NCI-H82 treated with DMSO at 0.1 percent for 48 hours (cell line): ENCODE measurements around the gene TSSK6.

Source experiments
- DNase-seq: peaks from one replicate; lab custom pipeline; 2025; ENCODE audit not compliant: unreplicated experiment; lab: John Stamatoyannopoulos, UW

Gene TSSK6

DNA sequence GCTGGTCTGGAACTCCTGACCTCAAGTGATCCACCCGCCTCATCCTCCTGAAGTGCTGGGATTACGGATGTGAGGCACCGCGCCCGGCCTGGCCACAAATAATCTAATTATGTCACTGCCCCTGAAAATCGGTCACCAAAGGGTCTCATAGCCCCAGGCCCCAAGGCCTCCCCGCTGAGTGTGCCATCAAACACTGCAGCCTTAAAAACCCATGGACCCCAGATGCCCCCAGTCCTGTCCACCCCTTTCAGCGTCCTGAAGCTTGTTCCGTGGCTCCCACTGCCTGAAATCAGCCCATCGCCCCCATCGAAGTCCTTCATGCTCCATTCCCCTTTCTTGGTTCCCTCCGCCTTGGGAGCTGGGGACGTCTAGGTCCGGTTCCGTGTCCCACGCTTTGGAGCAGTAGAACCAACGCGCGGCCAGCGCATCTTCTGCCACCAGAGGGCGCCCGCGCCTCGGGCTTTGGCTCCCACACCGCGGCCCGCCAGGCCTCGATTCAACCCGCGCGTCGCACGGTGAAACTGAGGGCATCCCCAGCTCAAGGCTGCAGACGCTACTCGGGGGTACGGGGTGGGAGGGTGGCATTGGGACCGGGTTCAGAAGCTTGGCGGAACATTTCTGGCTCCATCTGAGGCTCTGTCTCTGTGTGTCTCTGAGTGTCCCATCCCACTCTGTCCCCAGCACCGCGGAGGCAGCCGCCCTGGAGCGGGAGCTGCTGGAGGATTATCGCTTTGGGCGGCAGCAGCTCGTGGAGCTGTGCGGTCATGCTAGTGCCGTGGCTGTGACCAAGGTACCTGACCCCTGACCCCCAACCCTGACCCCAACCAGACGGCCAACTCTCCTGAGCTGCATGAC lies 16.8 kb upstream of the TSSK6 start:
- peak; percentile 16 for DNase-seq

- DNase-seq: no peak
Measured at GRCh38 chr19:19530889-19531288, 15.5 kb upstream of the TSSK6 start.

GRCh38 chr19:19530423-19530804 lies 15.1 kb upstream of the TSSK6 start:
- no peak for DNase-seq

- DNase-seq: no peak
Measured at GRCh38 chr19:19529783-19530422, 14.6 kb upstream of the TSSK6 start.

- DNase-seq: no peak
Measured at GRCh38 chr19:19528721-19529490, 13.6 kb upstream of the TSSK6 start, which contains the start of gene YJEFN3. TSS of gene YJEFN3 (plus strand) at chr19:19528911. CDS start at chr19:19528933, 22 bp downstream.

- DNase-seq: no peak
Measured at GRCh38 chr19:19527674-19528625, 12.6 kb upstream of the TSSK6 start.

GRCh38 chr19:19527371-19527656 lies 12.0 kb upstream of the TSSK6 start:
- no peak for DNase-seq

DNA sequence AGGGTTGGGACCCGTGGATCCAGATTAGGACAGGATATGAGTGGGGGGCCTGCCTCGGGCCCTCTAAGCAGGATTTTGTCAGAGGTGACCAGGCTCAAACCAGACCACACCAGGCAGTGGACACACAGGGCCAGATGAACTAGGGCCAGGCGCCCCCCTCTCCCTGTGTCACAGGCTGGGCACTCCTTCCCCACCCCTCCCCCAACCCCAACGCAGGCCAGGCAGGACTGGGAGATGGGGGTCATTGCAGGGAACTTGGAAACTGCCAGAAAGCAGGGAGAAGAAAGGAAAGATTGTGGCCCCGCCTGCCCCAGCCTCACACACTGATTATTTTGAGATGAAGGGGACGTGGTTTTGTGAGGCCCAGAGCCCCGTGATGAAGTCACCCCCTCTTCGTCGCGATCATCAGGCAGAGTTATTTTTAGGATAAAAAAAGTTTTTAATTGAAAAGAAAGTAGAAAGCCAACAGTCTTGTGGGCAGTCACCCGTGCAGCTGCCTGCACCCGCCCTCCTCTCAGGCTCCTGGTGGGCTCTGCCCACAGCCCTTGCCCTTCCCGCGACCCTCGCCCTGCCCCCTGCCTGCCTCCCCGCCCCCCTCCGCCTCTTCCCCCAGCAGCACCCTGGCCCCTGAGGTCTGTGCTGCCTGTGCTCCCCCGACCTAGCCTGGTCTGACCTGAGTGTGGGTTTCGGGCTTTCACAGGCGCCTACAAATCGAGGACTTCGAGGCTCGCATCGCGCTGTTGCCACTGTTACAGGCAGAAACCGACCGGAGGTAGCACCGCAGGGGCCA lies 11.4 kb upstream of the TSSK6 start:
- DNase-seq: no peak

DNA sequence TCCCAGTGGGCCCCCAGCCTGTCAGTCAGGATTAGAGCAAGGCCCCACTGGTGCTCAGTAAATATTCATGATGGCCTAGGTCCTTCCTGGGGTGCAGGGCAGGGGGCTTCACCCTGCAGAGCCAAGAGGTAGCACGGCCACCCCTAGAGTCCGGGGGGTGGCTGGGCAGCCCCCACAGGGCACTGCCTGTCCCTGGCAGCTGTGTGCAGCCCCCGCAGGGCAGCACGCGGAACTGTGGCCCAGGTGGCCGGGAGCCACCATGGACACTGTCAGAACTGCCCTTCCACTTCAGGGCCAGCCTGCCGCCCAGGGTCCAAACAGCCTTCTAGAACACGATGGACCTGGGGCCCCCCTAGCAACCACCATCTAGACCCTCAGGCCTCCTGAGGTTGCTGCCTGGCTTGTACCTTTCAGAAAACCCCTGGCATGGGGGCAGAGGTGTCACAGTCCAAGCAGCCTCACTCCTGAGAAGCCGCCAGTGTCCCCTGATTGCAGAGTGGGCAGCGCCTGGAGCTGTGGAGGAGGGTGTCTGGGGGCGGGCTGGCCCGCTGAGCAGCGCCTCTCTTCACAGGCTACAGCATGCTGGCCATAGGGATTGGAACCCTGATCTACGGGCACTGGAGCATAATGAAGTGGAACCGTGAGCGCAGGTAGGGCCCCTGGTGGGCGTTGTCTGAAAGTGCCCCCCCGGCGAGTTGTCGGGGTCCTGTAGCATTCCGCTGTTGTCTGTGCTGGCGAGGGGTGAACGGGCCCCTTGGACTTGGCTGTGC lies 10.4 kb upstream of the TSSK6 start:
- no peak for DNase-seq

DNA sequence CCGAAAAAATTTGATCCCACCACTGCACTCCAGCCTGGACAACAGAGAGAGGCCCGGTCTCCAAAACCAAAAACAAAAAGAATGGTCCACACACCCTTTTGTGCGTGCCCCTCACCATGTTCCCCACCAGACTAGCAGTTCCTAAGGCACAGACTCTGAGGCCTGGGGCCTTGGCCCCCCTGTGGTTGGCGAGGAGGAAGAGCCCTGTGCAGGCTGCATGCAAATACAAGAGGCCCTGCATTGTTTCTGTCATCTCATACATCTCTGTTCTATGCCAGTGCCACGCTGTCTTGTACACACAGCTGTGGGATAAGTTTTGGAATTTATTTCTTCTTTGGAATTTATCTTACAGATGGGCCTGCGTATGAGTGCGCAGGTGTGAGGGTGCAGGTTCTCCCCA lies 8.7 kb upstream of the TSSK6 start:
- no peak for DNase-seq

GRCh38 chr19:19523177-19523576 lies 7.8 kb upstream of the TSSK6 start:
- DNase-seq: no peak

GRCh38 chr19:19520989-19521388 lies 5.6 kb upstream of the TSSK6 start:
- DNase-seq: no peak

- DNase-seq: no peak
Measured at GRCh38 chr19:19517235-19517619, 1.9 kb upstream of the TSSK6 start.

DNA sequence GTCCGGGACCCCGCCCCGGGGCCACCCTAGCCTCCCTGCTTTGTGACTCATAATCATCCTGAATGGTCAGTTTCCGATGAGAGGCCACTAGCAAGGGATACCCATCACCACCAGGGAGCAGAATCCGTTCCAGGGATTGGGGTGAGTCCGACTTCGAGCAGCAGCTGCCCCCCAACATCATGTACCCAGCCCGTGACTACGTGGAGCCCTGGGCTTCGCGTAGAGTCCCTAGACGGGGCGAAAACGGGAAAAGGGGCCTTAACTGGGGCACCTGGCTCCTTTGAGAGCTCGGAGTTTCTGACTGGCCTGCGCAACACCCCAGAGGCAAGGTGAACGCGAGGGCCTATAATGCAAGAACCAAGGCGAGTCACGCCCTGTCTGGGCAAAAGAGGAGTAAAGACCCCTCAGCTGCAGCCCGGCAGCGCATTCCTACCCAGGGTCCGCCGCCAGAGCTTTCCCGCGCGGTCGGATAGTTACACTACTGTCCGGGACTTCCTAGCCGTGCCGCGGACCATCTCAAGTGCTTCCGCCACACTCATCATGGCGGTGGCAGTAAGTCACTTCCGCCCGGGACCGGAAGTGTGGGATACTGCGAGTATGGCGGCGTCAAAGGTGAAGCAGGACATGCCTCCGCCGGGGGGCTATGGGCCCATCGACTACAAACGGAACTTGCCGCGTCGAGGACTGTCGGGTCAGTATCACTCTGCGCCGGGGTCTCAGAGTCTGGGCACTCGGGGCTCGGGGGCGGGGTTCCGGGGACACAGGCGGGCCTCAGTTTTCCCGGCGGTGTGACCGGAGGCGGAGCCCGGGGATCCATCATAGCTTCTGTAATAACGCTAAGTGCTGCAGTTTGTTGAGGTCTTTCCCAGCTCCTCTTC lies 533 bp upstream of the TSSK6 start, which contains the start of gene NDUFA13:
NDUFA13 (plus strand) TSS at position 584 of the 878 bp plus-strand sequence; CDS start at position 598, 14 bp downstream.
- DNase-seq: peak; percentile 79

DNA sequence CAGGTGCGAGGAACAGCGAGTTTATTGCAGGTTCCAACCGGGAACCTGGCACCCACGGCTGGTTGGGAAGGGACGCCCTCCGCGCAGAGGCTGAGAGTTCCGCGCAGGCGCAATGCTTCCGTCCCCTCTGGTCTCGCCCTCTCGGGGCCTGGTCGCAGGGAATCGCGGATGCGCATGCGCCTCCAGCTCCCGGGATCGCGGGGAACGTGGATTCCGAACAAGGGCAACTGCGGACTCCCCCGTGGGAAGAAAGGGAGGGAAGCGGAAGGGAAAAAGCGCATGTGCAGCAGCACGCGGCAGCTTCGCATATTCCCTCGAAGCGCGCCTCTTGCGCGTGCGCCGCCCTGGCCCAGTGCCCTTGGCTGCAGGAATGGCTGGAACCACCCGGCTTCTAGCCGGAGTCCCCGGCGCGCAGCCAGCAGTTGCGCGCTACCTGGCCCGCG lies 1.1 kb downstream of the TSSK6 start:
- DNase-seq: no peak

DNA sequence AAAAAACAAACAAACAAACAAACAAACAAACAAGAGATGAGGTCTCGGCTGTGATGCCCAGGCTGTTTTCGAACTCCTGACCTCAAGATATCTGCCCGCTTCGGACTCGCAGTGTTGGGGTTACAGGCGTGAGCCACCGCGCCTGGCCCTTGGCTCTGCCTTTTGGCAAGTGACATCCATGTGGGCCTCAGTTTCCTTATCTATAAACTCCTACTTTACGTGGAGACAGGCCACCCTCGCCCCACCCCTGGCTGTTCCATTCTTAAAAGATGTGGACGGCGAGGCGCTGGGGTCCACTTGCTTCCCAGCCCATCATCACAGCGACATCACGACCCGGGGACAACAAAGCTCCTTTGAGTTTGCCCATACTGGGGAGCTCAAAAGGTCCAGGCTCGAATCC lies 1.7 kb downstream of the TSSK6 start:
- no peak for DNase-seq

- DNase-seq: no peak
Measured at GRCh38 chr19:19510432-19510831, 4.9 kb downstream of the TSSK6 start.

DNA sequence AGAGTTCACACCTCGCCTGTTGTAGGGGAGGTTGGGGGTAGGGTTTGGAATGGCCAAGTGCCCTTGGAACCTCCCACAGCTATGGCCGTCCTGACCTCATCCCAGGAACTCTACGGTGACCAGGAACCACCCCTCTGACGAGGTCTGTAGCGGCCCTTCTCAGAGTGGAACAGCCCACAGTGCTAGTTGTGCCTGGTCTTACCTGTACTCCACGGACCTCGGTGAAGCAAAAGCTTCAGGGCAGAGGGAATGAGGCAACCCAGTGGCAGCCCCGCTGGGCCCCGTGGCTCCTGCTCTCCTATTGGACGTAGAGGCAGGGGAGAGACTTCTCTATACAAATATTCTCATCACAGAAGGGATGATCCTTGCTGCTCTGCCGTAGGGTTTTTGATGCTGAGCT lies 7.1 kb downstream of the TSSK6 start:
- DNase-seq: no peak
